NCI-H146 treated with DMSO at 0.1 percent for 48 hours (cell line): ENCODE measurements around the gene DYNLT2.
"Not testable (repeated sequence)": the region's sequence is repeated elsewhere in the genome, so short reads cannot be mapped to it uniquely, and the experiment has no call there.

ENCODE experiments used
- DNase-seq: peaks from one replicate; lab custom pipeline; 2025; ENCODE audit not compliant: unreplicated experiment; lab: John Stamatoyannopoulos, UW

The DYNLT2 gene

GRCh38 chr6:169783971-169784820 lies 32.8 kb upstream of the DYNLT2 start:
- DNase-seq, result no peak

DNA sequence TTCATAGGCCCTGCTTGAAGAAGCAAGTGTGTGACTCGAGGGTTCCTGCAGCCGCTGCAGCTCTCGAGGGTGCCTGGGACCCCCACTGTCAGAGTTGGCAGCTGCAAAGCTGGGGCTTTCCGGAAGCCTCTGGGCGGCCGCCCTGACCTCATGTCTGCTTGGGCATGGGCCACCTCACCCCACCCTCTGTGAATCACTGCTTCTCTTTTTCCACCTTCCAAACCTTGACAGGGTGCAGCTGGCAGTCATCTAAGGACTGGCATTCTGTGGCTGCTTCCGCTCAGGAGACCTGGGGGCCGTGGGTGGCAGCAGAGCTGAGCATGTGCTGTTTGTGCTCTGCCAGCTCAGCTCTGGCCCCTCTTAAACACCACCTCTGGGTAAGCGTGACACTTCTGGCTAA lies 32.0 kb upstream of the DYNLT2 start:
- no peak for DNase-seq

DNA sequence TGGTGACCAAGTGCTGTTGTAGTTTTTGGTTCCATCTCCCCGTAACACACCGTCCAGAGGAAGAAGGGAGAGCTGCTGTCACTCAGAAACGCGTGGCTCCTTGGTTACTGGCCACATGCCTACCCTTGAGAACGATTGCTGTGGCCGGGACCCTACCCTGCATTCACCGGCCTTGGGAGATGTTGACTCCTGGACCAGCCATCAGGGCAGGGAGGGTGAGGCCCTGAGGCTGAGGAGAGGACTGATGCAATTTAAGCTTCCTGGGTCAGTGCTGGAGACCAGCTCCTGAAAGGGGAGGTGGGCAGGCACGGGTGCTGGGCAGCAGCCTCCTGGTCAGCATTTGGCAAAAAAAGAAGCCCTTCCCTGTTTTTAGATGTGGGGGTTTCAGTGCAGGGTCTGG lies 31.6 kb upstream of the DYNLT2 start:
- DNase-seq, result no peak

- no peak for DNase-seq
These were observed 29.3 kb upstream of the DYNLT2 start for GRCh38 chr6:169780571-169781091.

GRCh38 chr6:169779896-169780295 lies 28.5 kb upstream of the DYNLT2 start:
- DNase-seq, result no peak

DNA sequence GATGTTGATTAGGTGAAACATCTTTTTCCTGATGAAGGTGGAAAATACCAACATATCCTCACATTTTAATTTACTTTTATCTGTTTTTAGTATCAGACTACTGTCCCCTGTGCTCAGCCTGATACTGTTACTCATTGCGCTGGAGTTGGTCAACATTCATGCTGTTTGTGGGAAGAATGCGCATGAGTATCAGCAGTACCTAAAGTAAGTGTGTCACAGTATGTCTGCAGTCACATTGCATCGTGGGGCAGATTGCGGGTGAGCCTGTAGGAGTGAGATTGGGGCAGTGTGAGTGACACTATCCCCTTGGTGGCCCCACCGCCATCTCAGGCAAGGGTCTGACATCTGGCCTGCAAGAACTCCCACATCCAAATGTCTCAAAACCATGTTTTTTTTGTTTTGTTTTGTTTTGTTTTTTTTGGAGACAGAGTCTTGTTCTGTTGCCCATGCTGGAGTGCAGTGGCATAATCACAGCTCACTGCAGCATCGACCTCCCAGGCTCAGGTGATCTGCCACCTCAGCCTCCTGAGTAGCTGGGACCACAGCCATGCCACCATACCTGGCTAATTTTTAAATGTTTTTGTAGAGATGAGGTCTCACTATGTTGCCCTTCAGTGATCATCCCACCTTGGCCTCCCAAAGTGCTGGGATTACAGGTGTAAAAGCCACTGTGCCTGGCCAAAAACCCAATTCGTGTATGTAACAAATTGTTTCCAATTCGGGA lies 27.9 kb upstream of the DYNLT2 start:
- DNase-seq, result no peak

- no peak for DNase-seq
These were observed 27.3 kb upstream of the DYNLT2 start for GRCh38 chr6:169778646-169779045.

DNA sequence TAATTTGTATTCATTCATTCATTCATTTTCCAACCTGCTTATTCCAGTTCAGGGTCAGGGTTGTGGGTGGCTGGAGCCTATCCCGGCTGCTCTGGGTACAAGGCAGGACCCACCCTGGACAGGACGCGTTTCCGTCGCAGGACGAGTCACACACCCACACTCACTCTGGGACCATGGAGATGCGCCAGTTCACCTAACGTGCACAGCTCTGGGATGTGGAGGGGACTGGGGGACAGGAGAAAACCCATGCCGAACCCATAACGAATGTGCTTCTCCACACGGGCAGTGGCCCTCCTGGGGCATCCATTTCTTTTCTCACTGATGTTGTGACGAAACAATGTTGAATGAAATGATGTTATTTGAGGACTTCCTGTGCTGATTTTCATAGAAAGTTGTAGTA lies 26.5 kb upstream of the DYNLT2 start:
- DNase-seq, result no peak

- DNase-seq, result no peak
These were observed 25.0 kb upstream of the DYNLT2 start for GRCh38 chr6:169776379-169776778.

DNA sequence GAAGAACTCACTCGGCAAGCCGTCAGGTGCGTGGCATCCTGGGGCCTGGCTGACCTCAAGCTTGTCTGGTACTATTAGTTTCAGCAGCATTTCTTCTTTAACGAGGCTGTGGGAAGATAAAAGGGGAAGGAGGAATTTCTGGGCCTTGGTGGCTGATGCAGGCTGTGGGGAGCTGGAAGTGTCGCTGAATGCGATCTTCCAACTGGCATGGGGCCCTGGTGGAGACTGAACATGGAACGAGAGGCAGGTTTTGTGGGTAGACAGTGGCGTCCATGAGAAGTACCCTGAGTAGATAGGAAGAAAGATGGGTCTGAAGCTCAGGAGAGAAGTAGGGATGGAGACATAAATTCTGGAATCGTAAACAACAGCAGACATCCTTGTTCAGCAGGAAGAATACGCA lies 23.9 kb upstream of the DYNLT2 start:
- no peak for DNase-seq

DNA sequence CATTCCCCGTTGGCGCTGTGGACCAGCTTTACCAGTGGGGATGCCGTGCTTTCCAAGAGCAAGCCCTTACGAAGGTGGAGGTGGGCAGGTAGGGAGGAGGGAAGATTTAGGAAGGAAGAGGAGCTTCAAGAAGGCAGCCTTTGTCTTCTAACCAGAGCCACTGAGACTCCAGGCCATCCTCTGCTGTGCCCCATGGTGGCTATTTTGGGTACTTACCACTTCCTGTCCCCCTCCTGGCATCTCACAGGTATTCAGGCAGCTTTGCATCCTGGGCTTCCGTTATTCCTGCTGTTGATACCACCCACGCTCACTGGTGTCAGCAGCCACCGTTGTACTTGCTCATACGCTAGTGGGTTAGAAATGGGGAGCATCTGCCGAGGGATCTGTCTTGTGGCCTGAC lies 23.0 kb upstream of the DYNLT2 start:
- DNase-seq, result no peak

- DNase-seq, result no peak
These were observed 15.8 kb upstream of the DYNLT2 start for GRCh38 chr6:169766921-169767736.

DNA sequence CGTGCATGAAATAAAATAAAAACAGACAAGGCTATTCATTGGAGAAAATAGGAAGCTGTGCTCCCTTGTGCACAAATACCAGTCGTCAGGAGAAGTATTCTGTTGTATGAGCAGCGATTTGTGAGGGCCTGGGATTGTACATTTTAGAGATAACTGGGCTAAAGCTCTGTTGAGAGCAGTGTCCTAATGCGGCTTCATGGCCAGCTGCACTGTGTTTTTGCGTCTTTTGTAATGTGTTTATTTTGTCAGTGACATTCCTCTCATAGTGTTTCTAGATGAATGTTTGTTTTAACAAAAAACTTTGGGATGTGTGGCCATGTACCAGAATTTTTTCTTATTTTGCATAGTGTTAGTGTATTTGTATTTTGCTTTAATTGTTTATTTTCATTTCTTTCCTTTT lies 14.9 kb upstream of the DYNLT2 start:
- DNase-seq, result no peak

DNA sequence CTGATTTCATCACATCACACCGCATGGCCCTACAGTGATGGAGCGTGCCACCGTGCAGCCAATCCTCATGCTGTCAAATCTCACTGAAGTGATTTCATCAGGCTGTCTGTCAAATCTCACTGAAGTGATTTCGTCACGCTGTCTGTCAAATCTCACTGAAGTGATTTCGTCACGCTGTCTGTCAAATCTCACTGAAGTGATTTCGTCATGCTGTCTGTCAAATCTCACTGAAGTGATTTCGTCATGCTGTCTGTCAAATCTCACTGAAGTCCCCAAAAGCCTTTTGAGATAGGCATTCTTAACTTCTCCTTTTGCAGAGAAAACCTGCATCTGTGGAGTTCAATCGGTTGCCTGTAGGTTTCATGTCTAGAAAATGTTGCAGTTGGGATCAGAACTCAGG lies 14.4 kb upstream of the DYNLT2 start:
- DNase-seq, result not testable (repeated sequence)

DNA sequence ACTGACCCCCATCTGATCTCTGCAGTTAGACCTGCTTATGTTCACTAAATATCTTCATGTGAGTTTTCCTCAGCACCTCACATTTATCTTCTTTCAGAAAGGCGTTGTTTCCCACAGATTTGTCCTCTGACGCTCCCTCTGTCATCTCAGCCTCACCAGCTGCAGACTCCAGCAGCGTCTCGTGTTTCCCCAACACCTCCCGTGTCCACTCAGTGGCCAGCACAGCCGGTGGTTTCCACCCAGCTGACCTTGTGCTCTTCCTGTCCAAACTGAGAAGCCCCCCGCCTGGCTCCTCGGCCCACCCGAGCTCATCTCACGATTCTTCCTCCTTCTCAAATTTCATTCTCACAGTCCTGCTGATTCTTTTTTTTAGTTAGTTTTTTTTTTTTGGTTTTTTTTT lies 12.5 kb upstream of the DYNLT2 start:
- DNase-seq, result no peak

- DNase-seq, result no peak
These were observed 11.9 kb upstream of the DYNLT2 start for GRCh38 chr6:169763308-169763707.

- DNase-seq, result no peak
These were observed 3.8 kb upstream of the DYNLT2 start for GRCh38 chr6:169755162-169755561.

DNA sequence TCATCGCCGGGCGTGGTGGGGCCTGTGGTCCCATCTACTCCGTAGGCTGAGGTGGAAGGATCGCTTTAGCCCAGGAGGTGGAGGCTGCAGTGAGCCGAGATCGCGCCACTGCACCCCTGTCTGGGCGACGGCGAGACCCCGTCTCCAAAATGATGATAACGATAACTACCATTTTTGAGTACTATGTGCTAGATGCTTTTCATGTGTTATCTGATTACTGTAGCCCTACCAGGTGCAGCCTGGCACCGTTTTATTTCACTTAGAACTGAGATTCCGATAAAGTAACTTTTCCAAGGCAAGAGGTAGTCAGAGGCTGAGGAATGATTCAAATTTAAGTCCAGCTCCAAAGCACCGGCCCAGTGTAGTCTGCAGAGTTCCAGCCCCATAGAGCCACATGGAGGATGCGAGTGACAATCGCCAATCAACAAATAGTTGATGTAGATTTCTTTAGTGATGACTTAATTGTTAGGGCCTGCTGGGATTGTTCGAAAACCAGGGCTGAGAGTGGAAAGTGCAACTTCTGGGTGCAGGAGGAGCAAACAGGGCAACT lies 777 bp upstream of the DYNLT2 start:
- DNase-seq, result peak; percentile 61

GRCh38 chr6:169746556-169746955 lies 4.8 kb downstream of the DYNLT2 start:
- DNase-seq, result no peak

DNA sequence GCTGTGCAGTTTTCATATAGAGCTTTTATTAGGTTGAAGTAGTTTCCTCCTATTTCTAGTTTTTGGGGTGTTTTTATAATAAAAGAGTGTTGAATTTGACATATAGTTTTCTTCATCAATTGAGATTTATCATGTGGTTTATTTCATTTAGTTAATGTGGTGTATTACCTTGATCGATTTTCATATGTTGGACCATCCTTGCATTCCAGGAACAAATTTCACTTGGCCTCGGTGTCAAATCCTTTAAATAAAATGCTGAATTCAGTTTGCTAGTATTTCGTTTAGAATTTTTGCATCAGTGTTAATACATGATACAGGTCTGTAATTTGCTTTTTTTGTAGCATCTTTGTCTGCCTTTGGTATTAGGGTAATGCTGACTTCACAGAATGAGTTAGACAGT lies 6.0 kb downstream of the DYNLT2 start:
- no peak for DNase-seq

GRCh38 chr6:169741344-169741743 lies 10.0 kb downstream of the DYNLT2 start:
- no peak for DNase-seq
